ENCODE results near the gene SGSH.

The SGSH gene

GRCh38 chr17:80220054-80220735 lies at the start of gene SGSH, which contains the start of gene SLC26A11:
TSS of gene SGSH (minus strand) at chr17:80220333. CDS start at chr17:80220313, 20 bp downstream.
TSS of gene SLC26A11 (plus strand) at chr17:80220427. CDS start at chr17:80221561, 1,134 bp downstream.
- no peak for TF ChIP-seq ZNF274 (IDR thresholded peaks at IDR 0.05; ENCODE audit: low read depth, low read length)
- peak within 1 kb of the TSS; percentile 65 for H3K4me3 ChIP-seq (ENCODE audit: low read length)

GRCh38 chr17:80269405-80269807 lies 49.3 kb upstream of the SGSH start:
- H3K4me3 ChIP-seq (ENCODE audit: low read length) = no peak overlapping the region
- TF ChIP-seq ZNF274 (IDR thresholded peaks at IDR 0.05; ENCODE audit: low read depth, low read length) = no peak

GRCh38 chr17:80268427-80268826 lies 48.3 kb upstream of the SGSH start:
- no peak overlapping the region for H3K4me3 ChIP-seq (ENCODE audit: low read length)
- TF ChIP-seq ZNF274 (IDR thresholded peaks at IDR 0.05; ENCODE audit: low read depth, low read length) = no peak

GRCh38 chr17:80267391-80267790 lies 47.3 kb upstream of the SGSH start:
- H3K4me3 ChIP-seq (ENCODE audit: low read length) = no peak overlapping the region
- no peak for TF ChIP-seq ZNF274 (IDR thresholded peaks at IDR 0.05; ENCODE audit: low read depth, low read length)

- no peak for TF ChIP-seq ZNF274 (IDR thresholded peaks at IDR 0.05; ENCODE audit: low read depth, low read length)
- peak overlapping the region; percentile 83; the same call in 1 of the 2 replicates for H3K4me3 ChIP-seq (ENCODE audit: low read length)
These were observed 45.3 kb upstream of the SGSH start for GRCh38 chr17:80265205-80266068.

- TF ChIP-seq ZNF274 (IDR thresholded peaks at IDR 0.05; ENCODE audit: low read depth, low read length) = no peak
- H3K4me3 ChIP-seq (ENCODE audit: low read length) = peak overlapping the region; percentile 83
These were observed 44.3 kb upstream of the SGSH start for GRCh38 chr17:80264205-80265075.

- TF ChIP-seq ZNF274 (IDR thresholded peaks at IDR 0.05; ENCODE audit: low read depth, low read length) = no peak
- peak overlapping the region; percentile 83 for H3K4me3 ChIP-seq (ENCODE audit: low read length)
These were observed 43.4 kb upstream of the SGSH start for GRCh38 chr17:80263253-80264204.

GRCh38 chr17:80262775-80263244 lies 42.7 kb upstream of the SGSH start:
- no peak for TF ChIP-seq ZNF274 (IDR thresholded peaks at IDR 0.05; ENCODE audit: low read depth, low read length)
- H3K4me3 ChIP-seq (ENCODE audit: low read length) = no peak overlapping the region

GRCh38 chr17:80262291-80262690 lies 42.2 kb upstream of the SGSH start:
- H3K4me3 ChIP-seq (ENCODE audit: low read length) = no peak overlapping the region; the same call in 1 of the 2 replicates
- no peak for TF ChIP-seq ZNF274 (IDR thresholded peaks at IDR 0.05; ENCODE audit: low read depth, low read length)

- peak overlapping the region; percentile 83; the same call in 1 of the 2 replicates for H3K4me3 ChIP-seq (ENCODE audit: low read length)
- no peak for TF ChIP-seq ZNF274 (IDR thresholded peaks at IDR 0.05; ENCODE audit: low read depth, low read length)
These were observed 41.8 kb upstream of the SGSH start for GRCh38 chr17:80261895-80262279.

GRCh38 chr17:80261159-80261894 lies 41.2 kb upstream of the SGSH start:
- TF ChIP-seq ZNF274 (IDR thresholded peaks at IDR 0.05; ENCODE audit: low read depth, low read length) = no peak
- peak overlapping the region; percentile 83 for H3K4me3 ChIP-seq (ENCODE audit: low read length)

- no peak for TF ChIP-seq ZNF274 (IDR thresholded peaks at IDR 0.05; ENCODE audit: low read depth, low read length)
These were observed 40.6 kb upstream of the SGSH start, which contains the start of gene RNF213 for GRCh38 chr17:80260791-80261158. TSS of gene RNF213 (plus strand) at chr17:80260852. CDS start at chr17:80263682, 2,830 bp downstream.

More at GRCh38 chr17:80260791-80261158, 40.6 kb upstream of the SGSH start, which contains the start of gene RNF213:
- H3K4me3 ChIP-seq (ENCODE audit: low read length) = peak within 1 kb of the TSS; percentile 83

Data from GM08714 (cell line).